ENCODE measurements around the gene SERPINC1.

The SERPINC1 gene

GRCh38 chr1:173867753-173868265 lies 49.3 kb downstream of the SERPINC1 start, which contains the start of gene GAS5:
GAS5 (minus strand) TSS chr1:173867989.
- peak; percentile 99 for DNase-seq (ENCODE audit: low read depth)
- TF ChIP-seq CTCF (conservative IDR thresholded peaks at IDR 0.05; ENCODE audit: low read length) = no peak
- H3K4me3 ChIP-seq (ENCODE audit: low read length) = peak within 1 kb of the TSS; percentile 96

GRCh38 chr1:173867141-173867752 lies 49.9 kb downstream of the SERPINC1 start:
- no peak for DNase-seq (ENCODE audit: low read depth)
- H3K4me3 ChIP-seq (ENCODE audit: low read length) = peak overlapping the region; percentile 96
- no peak for TF ChIP-seq CTCF (conservative IDR thresholded peaks at IDR 0.05; ENCODE audit: low read length)

GRCh38 chr1:173866413-173867115 lies 50.6 kb downstream of the SERPINC1 start:
- peak overlapping the region; percentile 96 for H3K4me3 ChIP-seq (ENCODE audit: low read length)
- TF ChIP-seq CTCF (conservative IDR thresholded peaks at IDR 0.05; ENCODE audit: low read length) = no peak
- DNase-seq (ENCODE audit: low read depth) = no peak

GRCh38 chr1:173865468-173866164 lies 51.5 kb downstream of the SERPINC1 start:
- peak overlapping the region; percentile 96 for H3K4me3 ChIP-seq (ENCODE audit: low read length)
- no peak for DNase-seq (ENCODE audit: low read depth)
- TF ChIP-seq CTCF (conservative IDR thresholded peaks at IDR 0.05; ENCODE audit: low read length) = no peak

GRCh38 chr1:173864179-173864867 lies 52.8 kb downstream of the SERPINC1 start:
- no peak overlapping the region for H3K4me3 ChIP-seq (ENCODE audit: low read length)
- DNase-seq (ENCODE audit: low read depth) = no peak
- no peak for TF ChIP-seq CTCF (conservative IDR thresholded peaks at IDR 0.05; ENCODE audit: low read length)

- DNase-seq (ENCODE audit: low read depth) = no peak
- TF ChIP-seq CTCF (conservative IDR thresholded peaks at IDR 0.05; ENCODE audit: low read length) = no peak
- H3K4me3 ChIP-seq (ENCODE audit: low read length) = no peak overlapping the region
Observed at GRCh38 chr1:173863224-173864161, 53.6 kb downstream of the SERPINC1 start.
